Kidney (tissue), 14 donors: ENCODE data around the gene EEPD1. TPM values are rescaled to one million over a fixed set of nuclear protein-coding genes. Genes with fewer than 3 reads are reported as not detected.

Experiments used
- DNase-seq, 5 donors: peaks; one replicate each; pipeline ENCODE4 v3.0.0-alpha.2; 2013 to 2020
- FAIRE-seq: peaks from 2 replicates; lab custom pipeline; 2012; peaks lifted over from hg19 to GRCh38; lab: Jason Lieb, UNC
- H3K27ac ChIP-seq, 2 donors: one replicate each; pipeline ENCODE4 v1.7.0; 2013; ENCODE audit warnings: low read depth in 2 of 2, low read length in 2 of 2, inconsistent platforms in 1 of 2
- H3K27me3 ChIP-seq: one replicate; pipeline ENCODE4 v1.7.1; 2013; ENCODE audit warnings: low read length, inconsistent platforms; ENCODE audit not compliant: control insufficient read depth, insufficient read depth
- H3K36me3 ChIP-seq, 3 donors: one replicate each; pipeline versions ENCODE4 v1.7.0 to v1.7.1; 2013; ENCODE audit warnings: low read length in 3 of 3, control low read depth in 1 of 3, inconsistent platforms in 1 of 3; ENCODE audit not compliant: insufficient read depth in 3 of 3, control insufficient read depth in 2 of 3
- H3K4me1 ChIP-seq, 3 donors: one replicate each; pipeline versions ENCODE4 v1.7.0 to v1.7.1; 2013; ENCODE audit warnings: low read length in 3 of 3, inconsistent platforms in 1 of 3, low read depth in 1 of 3; ENCODE audit not compliant: control insufficient read depth in 2 of 3, insufficient read depth in 2 of 3
- H3K4me3 ChIP-seq, 3 donors: one replicate each; pipeline versions ENCODE4 v1.7.0 to v1.8.1; 2013; ENCODE audit warnings: low read length in 3 of 3, control low read depth in 1 of 3, inconsistent platforms in 1 of 3
- H3K9ac ChIP-seq, 3 donors: one replicate each; pipeline versions ENCODE4 v1.7.0 to v1.7.1; 2013; ENCODE audit warnings: low read length in 3 of 3, control low read depth in 1 of 3, inconsistent platforms in 1 of 3
- H3K9me3 ChIP-seq, 3 donors: one replicate each; pipeline versions ENCODE4 v1.7.0 to v1.7.1; 2013; ENCODE audit warnings: low read length in 3 of 3, control low read depth in 1 of 3, inconsistent platforms in 1 of 3; ENCODE audit not compliant: control insufficient read depth in 2 of 3, insufficient read depth in 1 of 3
- CTCF ChIP-seq: IDR thresholded peaks from 3 replicates; pipeline ENCODE4 v1.5.1; 2012; ENCODE audit warnings: mild to moderate bottlenecking, moderate library complexity, borderline replicate concordance; ENCODE audit not compliant: insufficient read depth; ENCODE audit errors: extremely low read depth
- intact Hi-C: fragments of 100-400 bp; cut with DNase I; formaldehyde crosslinking; loops from one replicate; pipeline ENCODE4 v1.11.1; 2022
- polyA plus RNA-seq: library from polyadenylated mRNA; stranded (reverse); fragments of 350-450 nt; fragmentation: Illumina TruSeq; extraction: RNeasy Lipid Tissue Mini Kit (QIAGEN cat#74804); gene quantifications from one replicate; pipeline ENCODE4 v1.2.3, GENCODE V29; 2014; ENCODE audit warnings: low read depth, low replicate concordance; ENCODE audit not compliant: insufficient read depth
- total RNA-seq: library from RNA; stranded (reverse); fragmentation: NEBNext Ultra II Directional; extraction: Animal tissue kit (Norgen Biotek cat#: 25700); gene quantifications from one replicate; pipeline ENCODE4 v1.2.1, GENCODE V29; 2021
- donor health status: control.
- donor health status: control.
- donor health status: control.
- donor health status: control.
- donor health status: control.
- donor health status: DM: yes; HTN: yes; CAD: no.
- donor health status: Normal renal cell carcinoma (clear cell type).

The EEPD1 gene
- total and polyA plus RNA-seq, 2 donors from 2014 or later: 6.3 to 6.4 TPM

- H3K4me1 ChIP-seq: peaks cover 2 to 23% (median 12%) of the 10 kb centered on the region in 3 donors
Measured at GRCh38 chr7:36159618-36160017, 6.6 kb downstream of the EEPD1 start.

GRCh38 chr7:36160313-36160712 lies 7.3 kb downstream of the EEPD1 start:
- Histone ChIP-seq H3K27ac (no peak overlapping the region), H3K27me3 (no peaks in the 10 kb centered on the region), H3K4me3 (no peak overlapping the region), H3K36me3 (no peaks in the 10 kb centered on the region), H3K4me1 (peaks cover 2 to 17% (median 12%) of the 10 kb centered on the region in 3 donors), H3K9ac (no peak overlapping the region), H3K9me3 (no peaks in the 10 kb centered on the region)
- FAIRE-seq (no peak), DNase-seq (no peak)
- no peak for TF ChIP-seq CTCF
- intact Hi-C loops: no loop called here

More at GRCh38 chr7:36159618-36160017, 6.6 kb downstream of the EEPD1 start:
- Histone ChIP-seq H3K9ac (no peak overlapping the region), H3K36me3 (no peaks in the 10 kb centered on the region), H3K27ac (no peak overlapping the region), H3K4me3 (no peak overlapping the region), H3K9me3 (no peaks in the 10 kb centered on the region), H3K27me3 (no peaks in the 10 kb centered on the region)
- FAIRE-seq (no peak), DNase-seq (no peak)
- intact Hi-C loops: no loop called here
- no peak for TF ChIP-seq CTCF

GRCh38 chr7:36161996-36162395 lies 8.9 kb downstream of the EEPD1 start:
- H3K9me3 ChIP-seq: no peaks in the 10 kb centered on the region
- no peak for TF ChIP-seq CTCF
- H3K4me3 ChIP-seq: no peak overlapping the region
- peaks cover 0 to 7% (median 5%) of the 10 kb centered on the region in 3 donors for H3K4me1 ChIP-seq
- FAIRE-seq (no peak), DNase-seq (no peak)
- no peak overlapping the region for H3K9ac ChIP-seq
- H3K36me3 ChIP-seq: no peaks in the 10 kb centered on the region
- intact Hi-C loops: no loop called here
- no peak overlapping the region for H3K27ac ChIP-seq
- H3K27me3 ChIP-seq: no peaks in the 10 kb centered on the region

- no peak for TF ChIP-seq CTCF
- intact Hi-C loops: no loop called here
- FAIRE-seq: no peak
Measured at GRCh38 chr7:36165059-36165458, 12.0 kb downstream of the EEPD1 start.

More at GRCh38 chr7:36165059-36165458, 12.0 kb downstream of the EEPD1 start:
- Histone ChIP-seq H3K9me3 (no peaks in the 10 kb centered on the region), H3K9ac (no peak overlapping the region), H3K27ac (no peak overlapping the region), H3K4me3 (no peak overlapping the region), H3K27me3 (no peaks in the 10 kb centered on the region), H3K4me1 (no peaks in the 10 kb centered on the region), H3K36me3 (no peaks in the 10 kb centered on the region)
- DNase-seq: no peak
